ENCODE measurements around the gene AHCTF1.

DNA sequence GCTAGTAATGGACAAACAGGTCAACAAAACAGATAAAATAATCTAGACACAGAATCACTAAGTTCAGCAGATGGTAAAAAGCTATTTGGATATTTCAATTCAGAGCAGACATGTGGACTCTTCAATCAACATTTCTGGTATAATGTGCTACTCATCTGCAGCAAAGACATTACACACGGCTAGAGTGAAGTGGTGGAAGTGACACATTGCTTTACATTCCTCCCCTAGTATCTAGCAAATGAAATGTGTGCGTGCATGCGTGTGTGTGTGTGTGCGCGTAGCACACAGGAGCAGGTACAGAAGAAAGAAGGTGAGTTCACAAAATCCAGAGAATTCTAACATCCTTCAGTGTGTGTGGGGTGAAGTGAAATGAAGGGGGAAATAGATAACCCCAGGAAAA, 8.3 kb downstream of the AHCTF1 start:
- no peak for TF ChIP-seq POLR2A (IDR thresholded peaks at IDR 0.05)
- TF ChIP-seq, protein P1, sequence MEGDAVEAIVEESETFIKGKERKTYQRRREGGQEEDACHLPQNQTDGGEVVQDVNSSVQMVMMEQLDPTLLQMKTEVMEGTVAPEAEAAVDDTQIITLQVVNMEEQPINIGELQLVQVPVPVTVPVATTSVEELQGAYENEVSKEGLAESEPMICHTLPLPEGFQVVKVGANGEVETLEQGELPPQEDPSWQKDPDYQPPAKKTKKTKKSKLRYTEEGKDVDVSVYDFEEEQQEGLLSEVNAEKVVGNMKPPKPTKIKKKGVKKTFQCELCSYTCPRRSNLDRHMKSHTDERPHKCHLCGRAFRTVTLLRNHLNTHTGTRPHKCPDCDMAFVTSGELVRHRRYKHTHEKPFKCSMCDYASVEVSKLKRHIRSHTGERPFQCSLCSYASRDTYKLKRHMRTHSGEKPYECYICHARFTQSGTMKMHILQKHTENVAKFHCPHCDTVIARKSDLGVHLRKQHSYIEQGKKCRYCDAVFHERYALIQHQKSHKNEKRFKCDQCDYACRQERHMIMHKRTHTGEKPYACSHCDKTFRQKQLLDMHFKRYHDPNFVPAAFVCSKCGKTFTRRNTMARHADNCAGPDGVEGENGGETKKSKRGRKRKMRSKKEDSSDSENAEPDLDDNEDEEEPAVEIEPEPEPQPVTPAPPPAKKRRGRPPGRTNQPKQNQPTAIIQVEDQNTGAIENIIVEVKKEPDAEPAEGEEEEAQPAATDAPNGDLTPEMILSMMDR (IDR thresholded peaks at IDR 0.05) = no peak
- no peak for TF ChIP-seq POLR2AphosphoS5 (IDR thresholded peaks at IDR 0.05)
